Endothelial cell of umbilical vein (primary cell): ENCODE measurements around the gene EPB41L4B.

ENCODE experiments used
- CTCF ChIP-seq, 2 donors: IDR thresholded peaks; 1 replicate in 1 of 2; 2 replicates in 1 of 2; pipeline ENCODE4 v1.5.1; 2011; ENCODE audit warnings: low read length in 2 of 2, mild to moderate bottlenecking in 2 of 2, moderate library complexity in 2 of 2, control low read depth in 1 of 2, inconsistent platforms in 1 of 2, low read depth in 1 of 2; ENCODE audit not compliant: insufficient read depth in 1 of 2; ENCODE audit errors: extremely low read depth in 1 of 2
- FOS ChIP-seq: IDR thresholded peaks from 2 replicates; pipeline ENCODE4 v1.6.1; 2011; ENCODE audit warnings: mild to moderate bottlenecking, low read length, moderate library complexity, borderline replicate concordance; ENCODE audit not compliant: insufficient read depth
- MAX ChIP-seq: IDR thresholded peaks from 2 replicates; pipeline ENCODE4 v1.6.1; 2011; ENCODE audit not compliant: insufficient read depth, insufficient read length
- MYC ChIP-seq: IDR thresholded peaks from one replicate; pipeline ENCODE4 v1.6.1; 2011; ENCODE audit warnings: mild to moderate bottlenecking, low read depth, low read length
- POLR2A ChIP-seq: IDR thresholded peaks from 2 replicates; pipeline ENCODE4 v1.6.1; 2012; ENCODE audit warnings: low read depth, mild to moderate bottlenecking, control low read depth, low read length
- POLR2AphosphoS5 ChIP-seq: IDR thresholded peaks from 2 replicates; pipeline ENCODE4 v1.6.1; 2012; ENCODE audit warnings: low read depth, mild to moderate bottlenecking, control low read depth, low read length, moderate library complexity; ENCODE audit not compliant: insufficient read depth

- TF ChIP-seq FOS: no peak
- no peak for TF ChIP-seq MAX
- TF ChIP-seq POLR2A: no peak
- no peak for TF ChIP-seq CTCF (IDR thresholded peaks at IDR 0.05; ENCODE audit: extremely low read depth in 1 of 2, insufficient read depth in 1 of 2, low read depth in 1 of 2, low read length in 2 of 2)
- TF ChIP-seq MYC: no peak
- TF ChIP-seq POLR2AphosphoS5: no peak
Measured at GRCh38 chr9:109331353-109331752, 10.5 kb upstream of the EPB41L4B start.
